ENCODE data around the gene YRDC. TPM values are rescaled to one million over a fixed set of nuclear protein-coding genes. Genes with fewer than 3 reads are reported as not detected.

Gene YRDC
- total RNA-seq, 1 experiment from 2014 or later, result 41.4 TPM

DNA sequence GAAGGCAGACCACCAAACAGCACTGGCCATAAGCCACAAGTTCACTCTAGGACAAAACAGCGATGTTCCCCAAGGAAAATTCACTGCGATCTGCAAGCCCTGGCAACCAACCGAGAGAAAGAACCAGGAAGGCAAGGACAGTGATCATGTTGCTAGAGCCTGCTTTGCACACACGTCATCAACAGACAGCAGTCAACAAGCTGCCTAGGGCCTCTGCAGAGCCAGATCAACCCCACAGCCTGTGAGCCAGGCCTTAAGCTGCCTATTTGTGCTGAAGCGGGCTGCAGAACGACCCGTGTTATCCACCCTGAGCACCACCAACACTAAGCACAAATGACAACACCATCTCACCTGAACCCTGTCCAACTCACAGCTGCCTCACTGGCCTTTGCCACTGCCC lies 6.2 kb upstream of the YRDC start:
- ATAC-seq, result no peak

DNA sequence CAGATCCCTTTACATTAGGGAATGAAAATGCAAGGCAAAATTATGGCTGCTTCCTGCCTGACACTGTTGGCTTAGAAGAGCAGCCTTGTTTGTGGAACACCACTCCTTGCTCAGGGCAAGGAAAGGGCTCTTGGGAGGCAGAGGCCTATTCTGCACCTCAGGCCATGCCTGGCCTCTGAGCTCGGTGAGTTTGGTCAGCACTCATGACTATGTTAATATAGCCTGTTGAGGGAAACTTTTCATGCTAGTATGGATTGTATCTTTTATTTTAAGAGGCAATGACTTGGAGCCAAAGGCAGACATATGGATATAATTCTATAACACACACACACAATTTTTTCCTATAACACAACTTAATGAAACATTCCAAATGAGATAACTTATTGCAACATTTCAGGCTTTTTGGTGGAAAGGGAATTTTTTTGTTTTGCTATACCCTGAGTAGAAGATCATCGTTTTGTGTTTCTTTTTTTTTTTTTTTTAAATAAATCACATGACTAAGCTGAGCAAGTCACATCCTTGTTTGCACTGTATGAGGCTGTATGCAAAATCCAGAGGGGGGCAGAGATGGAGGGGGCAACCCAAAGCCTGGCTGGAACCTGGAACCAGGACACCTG lies 5.6 kb upstream of the YRDC start:
- ChIA-PET POLR2A (no interaction called here), RAD21 (ENCODE audit: low non-redundant PET in 1 of 2, low total read pairs in 2 of 2, uncharacterized antibody in 2 of 2, unreplicated experiment in 2 of 2) (no interaction called here), CTCF (no interaction called here)
- TF ChIP-seq, protein P1, sequence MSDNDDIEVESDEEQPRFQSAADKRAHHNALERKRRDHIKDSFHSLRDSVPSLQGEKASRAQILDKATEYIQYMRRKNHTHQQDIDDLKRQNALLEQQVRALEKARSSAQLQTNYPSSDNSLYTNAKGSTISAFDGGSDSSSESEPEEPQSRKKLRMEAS (IDR thresholded peaks at IDR 0.05), result no peak
- no peak for TF ChIP-seq ZNF274 (IDR thresholded peaks at IDR 0.05; ENCODE audit: low read depth, low read length)
- TF ChIP-seq, protein P2, sequence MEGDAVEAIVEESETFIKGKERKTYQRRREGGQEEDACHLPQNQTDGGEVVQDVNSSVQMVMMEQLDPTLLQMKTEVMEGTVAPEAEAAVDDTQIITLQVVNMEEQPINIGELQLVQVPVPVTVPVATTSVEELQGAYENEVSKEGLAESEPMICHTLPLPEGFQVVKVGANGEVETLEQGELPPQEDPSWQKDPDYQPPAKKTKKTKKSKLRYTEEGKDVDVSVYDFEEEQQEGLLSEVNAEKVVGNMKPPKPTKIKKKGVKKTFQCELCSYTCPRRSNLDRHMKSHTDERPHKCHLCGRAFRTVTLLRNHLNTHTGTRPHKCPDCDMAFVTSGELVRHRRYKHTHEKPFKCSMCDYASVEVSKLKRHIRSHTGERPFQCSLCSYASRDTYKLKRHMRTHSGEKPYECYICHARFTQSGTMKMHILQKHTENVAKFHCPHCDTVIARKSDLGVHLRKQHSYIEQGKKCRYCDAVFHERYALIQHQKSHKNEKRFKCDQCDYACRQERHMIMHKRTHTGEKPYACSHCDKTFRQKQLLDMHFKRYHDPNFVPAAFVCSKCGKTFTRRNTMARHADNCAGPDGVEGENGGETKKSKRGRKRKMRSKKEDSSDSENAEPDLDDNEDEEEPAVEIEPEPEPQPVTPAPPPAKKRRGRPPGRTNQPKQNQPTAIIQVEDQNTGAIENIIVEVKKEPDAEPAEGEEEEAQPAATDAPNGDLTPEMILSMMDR (IDR thresholded peaks at IDR 0.05 in 2 of 3, conservative IDR thresholded peaks at IDR 0.05 in 1 of 3; ENCODE audit: borderline replicate concordance in 1 of 3, insufficient read depth in 1 of 3, low read depth in 2 of 3, low read length in 2 of 3), result no peak
- TF ChIP-seq, protein P3, sequence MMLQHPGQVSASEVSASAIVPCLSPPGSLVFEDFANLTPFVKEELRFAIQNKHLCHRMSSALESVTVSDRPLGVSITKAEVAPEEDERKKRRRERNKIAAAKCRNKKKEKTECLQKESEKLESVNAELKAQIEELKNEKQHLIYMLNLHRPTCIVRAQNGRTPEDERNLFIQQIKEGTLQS (IDR thresholded peaks at IDR 0.05), result no peak
- TF ChIP-seq RAD21 (IDR thresholded peaks at IDR 0.05; ENCODE audit: low read depth), result no peak
- Histone ChIP-seq H3K79me2 (ENCODE audit: insufficient read depth, low read length) (peaks cover 22% of the 10 kb centered on the region), H4K20me1 (ENCODE audit: insufficient read depth) (no peaks in the 10 kb centered on the region; the same call in 1 of the 2 replicates), H3K9me2 (ENCODE audit: insufficient read depth) (no peaks in the 10 kb centered on the region), H3K9me3 (ENCODE audit: control insufficient read depth in 1 of 2, insufficient read depth in 1 of 2, low read depth in 1 of 2, low read length in 2 of 2) (no peaks in the 10 kb centered on the region), H3K4me2 (ENCODE audit: low read length) (no peak overlapping the region), H3K9ac (ENCODE audit: low read length) (no peak overlapping the region), H3K27me3 (ENCODE audit: insufficient read depth, low read length) (no peaks in the 10 kb centered on the region), H2AFZ (ENCODE audit: low read depth, low read length, poor library complexity, severe bottlenecking) (no peak overlapping the region), H3K4me3 (replicated peaks in 1 of 2; ENCODE audit: low read depth in 1 of 2, low read length in 2 of 2) (no peak overlapping the region), H3K36me3 (ENCODE audit: control insufficient read depth in 1 of 2, insufficient read depth in 2 of 2, low read length in 2 of 2) (peaks cover 8 to 12% of the 10 kb centered on the region in 2 experiments; a peak in 3 of 4 replicates), H3K4me1 (ENCODE audit: control insufficient read depth in 1 of 2, insufficient read depth in 2 of 2, low read length in 2 of 2) (peaks cover 9 to 29% of the 10 kb centered on the region in 2 experiments), H3K27ac (ENCODE audit: low read depth, low read length) (no peak overlapping the region)
- ATAC-seq, result no peak
- intact Hi-C loops (cut with micrococcal nuclease), result loop anchor here (5.0 kb wide), 1 partner anchor 164 kb away; no protein-coding TSS in a partner anchor
- DNase-seq (ENCODE audit: low read depth, low spot score), result no peak
- no TSS peak for BruUV-seq (replicated peaks)

More for the DNA sequence above, 6.2 kb upstream of the YRDC start:
- Histone ChIP-seq H3K4me2 (ENCODE audit: low read length) (no peak overlapping the region), H3K79me2 (ENCODE audit: insufficient read depth, low read length) (peaks cover 16% of the 10 kb centered on the region), H3K27ac (ENCODE audit: low read depth, low read length) (no peak overlapping the region), H3K27me3 (ENCODE audit: insufficient read depth, low read length) (no peaks in the 10 kb centered on the region), H4K20me1 (ENCODE audit: insufficient read depth) (no peaks in the 10 kb centered on the region; the same call in 1 of the 2 replicates), H3K36me3 (ENCODE audit: control insufficient read depth in 1 of 2, insufficient read depth in 2 of 2, low read length in 2 of 2) (peaks cover 9 to 12% of the 10 kb centered on the region in 2 experiments; a peak in 3 of 4 replicates), H2AFZ (ENCODE audit: low read depth, low read length, poor library complexity, severe bottlenecking) (no peak overlapping the region), H3K9me2 (ENCODE audit: insufficient read depth) (no peaks in the 10 kb centered on the region), H3K9ac (ENCODE audit: low read length) (no peak overlapping the region), H3K9me3 (ENCODE audit: control insufficient read depth in 1 of 2, insufficient read depth in 1 of 2, low read depth in 1 of 2, low read length in 2 of 2) (no peaks in the 10 kb centered on the region), H3K4me1 (ENCODE audit: control insufficient read depth in 1 of 2, insufficient read depth in 2 of 2, low read length in 2 of 2) (peaks cover 7 to 22% of the 10 kb centered on the region in 2 experiments), H3K4me3 (replicated peaks in 1 of 2; ENCODE audit: low read depth in 1 of 2, low read length in 2 of 2) (no peak overlapping the region)
- POLR2A ChIA-PET, result no interaction called here
- DNase-seq (ENCODE audit: low read depth, low spot score), result no peak
- CTCF ChIA-PET, result no interaction called here
- intact Hi-C loops (cut with micrococcal nuclease), result loop anchor here (5.0 kb wide), 1 partner anchor 163 kb away; no protein-coding TSS in a partner anchor
- no TSS peak for BruUV-seq (replicated peaks)
- RAD21 ChIA-PET (ENCODE audit: low non-redundant PET in 1 of 2, low total read pairs in 2 of 2, uncharacterized antibody in 2 of 2, unreplicated experiment in 2 of 2), result no interaction called here
- no peak for TF ChIP-seq POLR2AphosphoS5 (IDR thresholded peaks at IDR 0.05; ENCODE audit: low read depth, low read length)
- TF ChIP-seq, protein P1 (IDR thresholded peaks at IDR 0.05), result no peak
- no peak for TF ChIP-seq RAD21 (IDR thresholded peaks at IDR 0.05; ENCODE audit: low read depth)
- TF ChIP-seq EZH2phosphoT487 (IDR thresholded peaks at IDR 0.05; ENCODE audit: borderline replicate concordance), result no peak

Data from HCT116 (cell line).